GM21717 (cell line): ENCODE data around the gene KCNN3.

Experiments
- ATAC-seq: cut with Tn5 transposase; IDR thresholded peaks from one replicate; pipeline ENCODE4 v1.9.1; 2021; ENCODE audit warnings: mild to moderate bottlenecking, moderate library complexity; ENCODE audit not compliant: unreplicated experiment

Gene KCNN3

GRCh38 chr1:154797175-154797574 lies 72.9 kb downstream of the KCNN3 start:
- no peak for ATAC-seq

- no peak for ATAC-seq
Observed at GRCh38 chr1:154796303-154796892, 73.7 kb downstream of the KCNN3 start.

- no peak for ATAC-seq
Observed at GRCh38 chr1:154794608-154795007, 75.5 kb downstream of the KCNN3 start.

GRCh38 chr1:154793685-154794084 lies 76.4 kb downstream of the KCNN3 start:
- no peak for ATAC-seq

GRCh38 chr1:154792899-154793298 lies 77.2 kb downstream of the KCNN3 start:
- no peak for ATAC-seq

GRCh38 chr1:154791292-154792166 lies 78.6 kb downstream of the KCNN3 start:
- peak; percentile 68 for ATAC-seq

GRCh38 chr1:154788886-154789285 lies 81.2 kb downstream of the KCNN3 start:
- ATAC-seq: no peak

- no peak for ATAC-seq
Observed at GRCh38 chr1:154788110-154788870, 81.8 kb downstream of the KCNN3 start.

GRCh38 chr1:154786804-154787570 lies 83.1 kb downstream of the KCNN3 start:
- ATAC-seq: no peak

GRCh38 chr1:154784924-154785531 lies 85.1 kb downstream of the KCNN3 start:
- peak; percentile 79 for ATAC-seq

- ATAC-seq: no peak
Observed at GRCh38 chr1:154784416-154784815, 85.7 kb downstream of the KCNN3 start.

- ATAC-seq: no peak
Observed at GRCh38 chr1:154783976-154784375, 86.1 kb downstream of the KCNN3 start.

GRCh38 chr1:154780541-154780940 lies 89.5 kb downstream of the KCNN3 start:
- ATAC-seq: no peak

GRCh38 chr1:154779551-154780189 lies 90.4 kb downstream of the KCNN3 start:
- ATAC-seq: no peak

GRCh38 chr1:154778944-154779343 lies 91.1 kb downstream of the KCNN3 start:
- no peak for ATAC-seq

- no peak for ATAC-seq
Observed at GRCh38 chr1:154778275-154778674, 91.8 kb downstream of the KCNN3 start.

- no peak for ATAC-seq
Observed at GRCh38 chr1:154777781-154778180, 92.3 kb downstream of the KCNN3 start.

- ATAC-seq: no peak
Observed at GRCh38 chr1:154777154-154777553, 92.9 kb downstream of the KCNN3 start.

- ATAC-seq: no peak
Observed at GRCh38 chr1:154775621-154776605, 94.2 kb downstream of the KCNN3 start.
